HuH-7 (cell line): ENCODE data around the gene SMCR8.
"Not testable (repeated sequence)": the region's sequence is repeated elsewhere in the genome, so short reads cannot be mapped to it uniquely, and the experiment has no call there.

ENCODE experiments used
- DNase-seq: peaks from one replicate; pipeline ENCODE4 v3.0.0; 2011; ENCODE audit warnings: low spot score

The SMCR8 gene

GRCh38 chr17:18318771-18319450 is 3.8 kb downstream of the SMCR8 start:
- no peak for DNase-seq

- DNase-seq, result peak; percentile 34
Observed at GRCh38 chr17:18319604-18320256, 4.6 kb downstream of the SMCR8 start.

GRCh38 chr17:18320301-18320700 is 5.2 kb downstream of the SMCR8 start:
- no peak for DNase-seq

GRCh38 chr17:18321309-18321708 is 6.2 kb downstream of the SMCR8 start:
- peak; percentile 23 for DNase-seq

GRCh38 chr17:18322522-18322921 is 7.4 kb downstream of the SMCR8 start:
- DNase-seq, result no peak

- no peak for DNase-seq
Observed at GRCh38 chr17:18323007-18323406, 7.9 kb downstream of the SMCR8 start.

- DNase-seq, result no peak
Observed at GRCh38 chr17:18323507-18324139, 8.5 kb downstream of the SMCR8 start.

GRCh38 chr17:18324140-18325050 is 9.3 kb downstream of the SMCR8 start:
- DNase-seq, result no peak

GRCh38 chr17:18326039-18326438 is 10.9 kb downstream of the SMCR8 start:
- DNase-seq, result no peak

GRCh38 chr17:18326572-18326971 is 11.5 kb downstream of the SMCR8 start:
- DNase-seq, result no peak

GRCh38 chr17:18327093-18327492 is 12.0 kb downstream of the SMCR8 start:
- no peak for DNase-seq

GRCh38 chr17:18327556-18327955 is 12.5 kb downstream of the SMCR8 start:
- no peak for DNase-seq

GRCh38 chr17:18328643-18329204 is 13.6 kb downstream of the SMCR8 start:
- no peak for DNase-seq

- no peak for DNase-seq
Observed at GRCh38 chr17:18331879-18332278, 16.8 kb downstream of the SMCR8 start.

GRCh38 chr17:18332909-18333489 is 17.9 kb downstream of the SMCR8 start:
- no peak for DNase-seq

- DNase-seq, result not testable (repeated sequence)
Observed at GRCh38 chr17:18338158-18338557, 23.1 kb downstream of the SMCR8 start.

- DNase-seq, result no peak
Observed at GRCh38 chr17:18339933-18340332, 24.8 kb downstream of the SMCR8 start.

- DNase-seq, result no peak
Observed at GRCh38 chr17:18344021-18344420, 28.9 kb downstream of the SMCR8 start.

GRCh38 chr17:18353541-18353940 is 38.4 kb downstream of the SMCR8 start:
- no peak for DNase-seq

GRCh38 chr17:18356624-18357023 is 41.5 kb downstream of the SMCR8 start:
- DNase-seq, result no peak

- no peak for DNase-seq
Observed at GRCh38 chr17:18360518-18360917, 45.4 kb downstream of the SMCR8 start.
